Measurements from ENCODE around the gene GALNT17.

The GALNT17 gene

GRCh38 chr7:71636329-71636728, 504.4 kb downstream of the GALNT17 start:
- no peaks in the 10 kb centered on the region for H4K20me1 ChIP-seq (ENCODE audit: insufficient read depth, low read length)
- no peaks in the 10 kb centered on the region for H3F3A ChIP-seq (ENCODE audit: insufficient read depth, low read length)
- DNase-seq = no peak
- H3K27me3 ChIP-seq (replicated peaks; ENCODE audit: insufficient read depth, low read length) = no peaks in the 10 kb centered on the region
- H3K9ac ChIP-seq (ENCODE audit: low read length) = no peak overlapping the region
- TF ChIP-seq EZH2 (optimal IDR thresholded peaks at IDR 0.05; ENCODE audit: low read depth, low read length) (no peak), EZH2phosphoT487 (IDR thresholded peaks at IDR 0.05; ENCODE audit: low read length) (no peak)
- TF ChIP-seq, protein P1, sequence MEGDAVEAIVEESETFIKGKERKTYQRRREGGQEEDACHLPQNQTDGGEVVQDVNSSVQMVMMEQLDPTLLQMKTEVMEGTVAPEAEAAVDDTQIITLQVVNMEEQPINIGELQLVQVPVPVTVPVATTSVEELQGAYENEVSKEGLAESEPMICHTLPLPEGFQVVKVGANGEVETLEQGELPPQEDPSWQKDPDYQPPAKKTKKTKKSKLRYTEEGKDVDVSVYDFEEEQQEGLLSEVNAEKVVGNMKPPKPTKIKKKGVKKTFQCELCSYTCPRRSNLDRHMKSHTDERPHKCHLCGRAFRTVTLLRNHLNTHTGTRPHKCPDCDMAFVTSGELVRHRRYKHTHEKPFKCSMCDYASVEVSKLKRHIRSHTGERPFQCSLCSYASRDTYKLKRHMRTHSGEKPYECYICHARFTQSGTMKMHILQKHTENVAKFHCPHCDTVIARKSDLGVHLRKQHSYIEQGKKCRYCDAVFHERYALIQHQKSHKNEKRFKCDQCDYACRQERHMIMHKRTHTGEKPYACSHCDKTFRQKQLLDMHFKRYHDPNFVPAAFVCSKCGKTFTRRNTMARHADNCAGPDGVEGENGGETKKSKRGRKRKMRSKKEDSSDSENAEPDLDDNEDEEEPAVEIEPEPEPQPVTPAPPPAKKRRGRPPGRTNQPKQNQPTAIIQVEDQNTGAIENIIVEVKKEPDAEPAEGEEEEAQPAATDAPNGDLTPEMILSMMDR (IDR thresholded peaks at IDR 0.05; ENCODE audit: low read length) = no peak
- no peaks in the 10 kb centered on the region for H3K4me1 ChIP-seq (ENCODE audit: low read length)
- H3K79me2 ChIP-seq (ENCODE audit: low read length) = no peaks in the 10 kb centered on the region
- H3K4me2 ChIP-seq (ENCODE audit: low read depth, low read length) = no peak overlapping the region
- H2AFZ ChIP-seq (ENCODE audit: low read length) = no peak overlapping the region
- H3K9me3 ChIP-seq (replicated peaks; ENCODE audit: insufficient read depth, low read length) = no peaks in the 10 kb centered on the region
- H3K9me2 ChIP-seq (replicated peaks; ENCODE audit: insufficient read depth, low read length) = no peaks in the 10 kb centered on the region
- no peak overlapping the region for H3K27ac ChIP-seq (ENCODE audit: low read length)
- no peak overlapping the region for H3K4me3 ChIP-seq (ENCODE audit: low read length)
- no peaks in the 10 kb centered on the region for H3K36me3 ChIP-seq (replicated peaks; ENCODE audit: insufficient read depth, low read length)

DNA sequence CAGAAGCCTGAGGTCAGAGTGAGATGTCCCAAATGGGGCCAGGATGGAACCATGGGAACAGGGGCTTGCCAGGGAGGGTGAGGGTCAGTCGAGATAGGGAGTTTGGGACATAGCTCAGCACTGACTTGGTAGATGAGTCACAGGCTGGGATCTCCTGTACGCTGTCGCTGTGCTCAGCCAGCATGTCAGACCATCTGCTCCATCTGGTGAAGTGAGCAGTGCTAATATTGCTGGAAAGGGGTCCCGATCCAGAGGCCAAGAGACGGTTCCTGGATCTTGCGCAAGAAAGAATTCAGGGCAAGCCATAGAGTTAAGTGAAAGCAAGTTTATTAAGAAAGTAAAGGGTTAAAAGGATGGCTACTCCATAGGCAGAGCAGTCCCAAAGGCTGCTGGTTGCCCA, 505.6 kb downstream of the GALNT17 start:
- no peak for DNase-seq
- Histone ChIP-seq H3K27me3 (replicated peaks; ENCODE audit: insufficient read depth, low read length) (no peaks in the 10 kb centered on the region), H2AFZ (ENCODE audit: low read length) (no peak overlapping the region), H3K36me3 (replicated peaks; ENCODE audit: insufficient read depth, low read length) (no peaks in the 10 kb centered on the region), H3F3A (ENCODE audit: insufficient read depth, low read length) (no peaks in the 10 kb centered on the region), H4K20me1 (ENCODE audit: insufficient read depth, low read length) (no peaks in the 10 kb centered on the region), H3K27ac (ENCODE audit: low read length) (no peak overlapping the region), H3K4me2 (ENCODE audit: low read depth, low read length) (no peak overlapping the region), H3K4me1 (ENCODE audit: low read length) (no peaks in the 10 kb centered on the region), H3K9me3 (replicated peaks; ENCODE audit: insufficient read depth, low read length) (no peaks in the 10 kb centered on the region), H3K9me2 (replicated peaks; ENCODE audit: insufficient read depth, low read length) (no peaks in the 10 kb centered on the region), H3K79me2 (ENCODE audit: low read length) (no peaks in the 10 kb centered on the region), H3K9ac (ENCODE audit: low read length) (no peak overlapping the region), H3K4me3 (ENCODE audit: low read length) (no peak overlapping the region)
- TF ChIP-seq EZH2phosphoT487 (IDR thresholded peaks at IDR 0.05; ENCODE audit: low read length) (no peak), EZH2 (optimal IDR thresholded peaks at IDR 0.05; ENCODE audit: low read depth, low read length) (no peak)
- TF ChIP-seq, protein P1 (IDR thresholded peaks at IDR 0.05; ENCODE audit: low read length) = no peak

GRCh38 chr7:71638108-71638507, 506.2 kb downstream of the GALNT17 start:
- no peak overlapping the region for H3K4me3 ChIP-seq (ENCODE audit: low read length)
- no peaks in the 10 kb centered on the region for H3K9me2 ChIP-seq (replicated peaks; ENCODE audit: insufficient read depth, low read length)
- H4K20me1 ChIP-seq (ENCODE audit: insufficient read depth, low read length) = no peaks in the 10 kb centered on the region
- no peaks in the 10 kb centered on the region for H3K4me1 ChIP-seq (ENCODE audit: low read length)
- TF ChIP-seq EZH2 (optimal IDR thresholded peaks at IDR 0.05; ENCODE audit: low read depth, low read length) (no peak), EZH2phosphoT487 (IDR thresholded peaks at IDR 0.05; ENCODE audit: low read length) (no peak)
- TF ChIP-seq, protein P1 (IDR thresholded peaks at IDR 0.05; ENCODE audit: low read length) = no peak
- no peaks in the 10 kb centered on the region for H3K27me3 ChIP-seq (replicated peaks; ENCODE audit: insufficient read depth, low read length)
- H3K36me3 ChIP-seq (replicated peaks; ENCODE audit: insufficient read depth, low read length) = no peaks in the 10 kb centered on the region
- no peak overlapping the region for H3K9ac ChIP-seq (ENCODE audit: low read length)
- DNase-seq = no peak
- no peak overlapping the region for H2AFZ ChIP-seq (ENCODE audit: low read length)
- H3K4me2 ChIP-seq (ENCODE audit: low read depth, low read length) = no peak overlapping the region
- no peaks in the 10 kb centered on the region for H3K79me2 ChIP-seq (ENCODE audit: low read length)
- H3K9me3 ChIP-seq (replicated peaks; ENCODE audit: insufficient read depth, low read length) = no peaks in the 10 kb centered on the region
- H3K27ac ChIP-seq (ENCODE audit: low read length) = no peak overlapping the region
- no peaks in the 10 kb centered on the region for H3F3A ChIP-seq (ENCODE audit: insufficient read depth, low read length)
